Right atrium auricular region (tissue), 2 donors: ENCODE data around the gene MND1. TPM values are rescaled to one million over a fixed set of nuclear protein-coding genes. Genes with fewer than 3 reads are reported as not detected.

Experiments
- DNase-seq: peaks from one replicate; pipeline ENCODE4 v3.0.0-alpha.2; 2019; ENCODE audit warnings: low spot score
- H3K27ac ChIP-seq, 2 donors: fragments of 200-600 bp; sonication (generic); 1 replicate in 1 of 2; 2 replicates in 1 of 2; pipeline ENCODE4 v1.5.1; 2016 to 2019
- H3K27me3 ChIP-seq, 2 donors: fragments of 200-600 bp; sonication (generic); one replicate each; pipeline versions ENCODE4 v1.5.1 to v1.6.0; 2017 to 2019
- H3K36me3 ChIP-seq: fragments of 200-600 bp; sonication (generic); one replicate; pipeline ENCODE4 v1.5.1; 2016
- H3K4me1 ChIP-seq, 2 donors: fragments of 200-600 bp; sonication (generic); one replicate each; pipeline versions ENCODE4 v1.5.1 to v1.6.0; 2017 to 2019
- H3K4me3 ChIP-seq, 2 donors: fragments of 200-600 bp; sonication (generic); 1 replicate in 1 of 2; 2 replicates in 1 of 2; pipeline ENCODE4 v1.5.1; 2017 to 2019; ENCODE audit warnings: mild to moderate bottlenecking in 1 of 2, moderate library complexity in 1 of 2
- H3K9me3 ChIP-seq, 2 donors: fragments of 200-600 bp; sonication (generic); one replicate each; pipeline ENCODE4 v1.5.1; 2019
- CTCF ChIP-seq, 2 donors: fragments of 200-600 bp; sonication (generic); IDR thresholded peaks; one replicate each; pipeline ENCODE4 v1.5.1; 2019; ENCODE audit warnings: antibody characterized with exemption in 2 of 2
- total RNA-seq, 2 donors: library from RNA; depleted of rRNA; stranded (reverse); fragments of >200 nt; gene quantifications; one replicate each; pipeline ENCODE4 v1.1.0, GENCODE V29; 2016

Gene MND1
- total RNA-seq, 2 donors from 2014 or later: not detected

GRCh38 chr4:153348006-153348405, 3.5 kb downstream of the MND1 start:
- Histone ChIP-seq H3K4me3 (no peak overlapping the region), H3K36me3 (no peaks in the 10 kb centered on the region), H3K27me3 (no peaks in the 10 kb centered on the region), H3K4me1 (peaks cover 0 to 10% of the 10 kb centered on the region in 2 donors), H3K27ac (no peak overlapping the region), H3K9me3 (no peaks in the 10 kb centered on the region)
- TF ChIP-seq CTCF (IDR thresholded peaks at IDR 0.05): no peak
- DNase-seq: no peak

GRCh38 chr4:153349206-153349805, 4.8 kb downstream of the MND1 start:
- TF ChIP-seq CTCF (IDR thresholded peaks at IDR 0.05): no peak
- Histone ChIP-seq H3K4me1 (peaks cover 0 to 6% of the 10 kb centered on the region in 2 donors), H3K36me3 (no peaks in the 10 kb centered on the region), H3K27ac (no peak overlapping the region), H3K4me3 (no peak overlapping the region), H3K27me3 (no peaks in the 10 kb centered on the region), H3K9me3 (no peaks in the 10 kb centered on the region)
- no peak for DNase-seq

DNA sequence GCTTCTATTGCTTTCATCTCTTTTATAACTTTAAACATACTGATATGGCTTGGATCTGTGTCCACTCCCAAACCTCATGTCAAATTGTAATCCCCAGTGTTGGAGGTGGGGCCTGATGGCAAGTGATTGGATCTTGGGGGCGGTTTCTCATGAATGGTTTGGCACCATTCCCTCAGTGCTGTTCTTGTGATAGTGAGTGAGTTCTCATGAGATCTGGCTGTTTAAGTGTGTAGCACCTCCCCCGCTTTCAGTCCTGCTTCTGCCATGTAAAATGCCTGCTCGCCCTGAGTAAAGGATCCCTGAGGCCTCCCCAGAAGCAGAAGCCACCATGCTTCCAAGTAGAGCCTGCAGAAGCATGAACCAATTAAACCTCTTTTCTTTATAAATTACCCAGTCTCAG, 17.7 kb downstream of the MND1 start:
- H3K9me3 ChIP-seq: peaks cover 0 to 4% of the 10 kb centered on the region in 2 donors
- no peaks in the 10 kb centered on the region for H3K27me3 ChIP-seq
- H3K4me1 ChIP-seq: no peaks in the 10 kb centered on the region
- no peak for DNase-seq
- no peak overlapping the region for H3K4me3 ChIP-seq
- H3K27ac ChIP-seq: no peak overlapping the region
- no peak for TF ChIP-seq CTCF (IDR thresholded peaks at IDR 0.05)
- H3K36me3 ChIP-seq: no peaks in the 10 kb centered on the region

GRCh38 chr4:153364061-153364460, 19.6 kb downstream of the MND1 start:
- TF ChIP-seq CTCF (IDR thresholded peaks at IDR 0.05): no peak
- Histone ChIP-seq H3K36me3 (no peaks in the 10 kb centered on the region), H3K4me3 (no peak overlapping the region), H3K27me3 (no peaks in the 10 kb centered on the region), H3K9me3 (peaks cover 0 to 4% of the 10 kb centered on the region in 2 donors), H3K4me1 (no peaks in the 10 kb centered on the region), H3K27ac (no peak overlapping the region)
- no peak for DNase-seq

DNA sequence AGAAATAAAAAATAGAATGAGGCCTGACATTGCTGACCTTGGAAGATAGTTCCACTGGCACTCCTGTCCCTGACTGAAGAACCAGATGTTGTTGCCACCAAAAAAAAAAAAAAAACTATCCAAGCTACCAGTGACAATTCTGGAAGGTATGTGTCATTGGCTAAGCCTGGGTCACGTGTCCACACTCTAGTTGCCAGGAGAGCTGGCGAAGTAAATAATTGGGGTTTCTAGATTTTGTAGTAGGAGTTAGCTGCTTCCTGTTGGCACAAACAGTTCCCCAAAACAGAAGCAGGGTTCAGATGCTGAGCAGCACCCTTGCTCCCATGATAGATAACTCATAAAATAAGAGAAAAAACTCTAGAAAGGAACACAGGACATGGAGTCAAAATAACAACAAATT, 20.5 kb downstream of the MND1 start:
- no peak overlapping the region for H3K27ac ChIP-seq
- H3K27me3 ChIP-seq: no peaks in the 10 kb centered on the region
- DNase-seq: no peak
- no peaks in the 10 kb centered on the region for H3K36me3 ChIP-seq
- no peaks in the 10 kb centered on the region for H3K4me1 ChIP-seq
- H3K4me3 ChIP-seq: no peak overlapping the region
- TF ChIP-seq CTCF (IDR thresholded peaks at IDR 0.05): no peak
- H3K9me3 ChIP-seq: peaks cover 0 to 4% of the 10 kb centered on the region in 2 donors

GRCh38 chr4:153366486-153366885, 22.0 kb downstream of the MND1 start:
- no peak for TF ChIP-seq CTCF (IDR thresholded peaks at IDR 0.05)
- Histone ChIP-seq H3K9me3 (peaks cover 0 to 4% of the 10 kb centered on the region in 2 donors), H3K27me3 (no peaks in the 10 kb centered on the region), H3K27ac (no peak overlapping the region), H3K36me3 (no peaks in the 10 kb centered on the region), H3K4me1 (no peaks in the 10 kb centered on the region), H3K4me3 (no peak overlapping the region)
- DNase-seq: no peak
